K562 (cell line): ENCODE data around the gene ACAT2. TPM values are rescaled to one million over a fixed set of nuclear protein-coding genes. Genes with fewer than 3 reads are reported as not detected.
"Not testable (repeated sequence)": the region's sequence is repeated elsewhere in the genome, so short reads cannot be mapped to it uniquely, and the experiment has no call there.

ENCODE experiments used
- ATAC-seq: fragments of 200-7000 bp; cut with Tn5 transposase; 3 replicates; pipeline ENCODE4 v1.9.1; 2020; ENCODE audit warnings: moderate library complexity
- BruUV-seq: library from RNA; stranded (reverse); fragments of 400-500 nt; replicated peaks from 2 replicates; lab custom pipeline; 2021; lab: Mats Ljungman, UMichigan
- CTCF ChIA-PET: fragments of 300-600 bp; formaldehyde crosslinking; extraction: SDS; loops from one replicate; lab custom pipeline; 2021; ENCODE audit warnings: low intra/inter-chr PET ratio; lab: Yijun Ruan, JAX
- POLR2A ChIA-PET: fragments of 300-600, 350-650 bp; sonication (Branson Sonifier 250); formaldehyde crosslinking; extraction: SDS; loops from one replicate; lab custom pipeline; 2021; ENCODE audit warnings: antibody characterized with exemption, inconsistent platforms; lab: Yijun Ruan, JAX
- DNase-seq, 4 experiments: peaks; one replicate each; pipeline versions ENCODE4 v3.0.0 to v3.0.0-alpha.2; 2011 to 2018; ENCODE audit warnings: low spot score in 3 of 4, mixed read lengths in 3 of 4; ENCODE audit errors: extremely low read depth in 1 of 4
- FAIRE-seq: peaks from 2 replicates; lab custom pipeline; 2011; peaks lifted over from hg19 to GRCh38; lab: Jason Lieb, UNC
- H2AFZ ChIP-seq: 2 replicates; pipeline ENCODE4 v1.6.0; 2011; ENCODE audit warnings: low read depth, low read length, control low read depth, inconsistent platforms
- H3K27ac ChIP-seq: fragments of 200-600 bp; 3 replicates; pipeline ENCODE4 v1.8.0; 2011; ENCODE audit warnings: low read depth, mild to moderate bottlenecking, control low read depth, inconsistent platforms, low read length, moderate library complexity, mixed read lengths; ENCODE audit errors: extremely low read depth
- H3K27me3 ChIP-seq, 2 experiments: fragments of 300-600 bp in 1 of 2; 2 replicates in 1 of 2; 3 replicates in 1 of 2; pipeline versions ENCODE4 v1.6.0 to v1.8.0; 2011; ENCODE audit warnings: inconsistent platforms in 2 of 2, low read length in 2 of 2, mild to moderate bottlenecking in 1 of 2, mixed read lengths in 1 of 2, moderate library complexity in 1 of 2; ENCODE audit not compliant: control insufficient read depth in 2 of 2, insufficient read depth in 2 of 2
- H3K36me3 ChIP-seq: fragments of 300-600 bp; 3 replicates; pipeline ENCODE4 v1.8.0; 2011; ENCODE audit warnings: mild to moderate bottlenecking, low read length, inconsistent platforms; ENCODE audit not compliant: control insufficient read depth, insufficient read depth
- H3K4me1 ChIP-seq, 2 experiments: fragments of 200-600 bp in 1 of 2; replicated peaks in 1 of 2; 2 replicates in 1 of 2; 3 replicates in 1 of 2; pipeline versions ENCODE4 v1.5.1 to v1.8.0; 2011; ENCODE audit warnings: inconsistent platforms in 2 of 2, low read length in 2 of 2, mild to moderate bottlenecking in 1 of 2, mixed read lengths in 1 of 2, moderate library complexity in 1 of 2; ENCODE audit not compliant: control insufficient read depth in 2 of 2, insufficient read depth in 2 of 2
- H3K4me2 ChIP-seq: 2 replicates; pipeline ENCODE4 v1.6.1; 2011; ENCODE audit warnings: low read length, control low read depth, inconsistent platforms, mixed read lengths; ENCODE audit not compliant: insufficient read depth
- H3K4me3 ChIP-seq: fragments of 200-600 bp; sonication (generic), shearing (Covaris generic); 2 replicates; pipeline ENCODE4 v1.5.1; 2016; ENCODE audit warnings: control low read depth, inconsistent platforms
- H3K79me2 ChIP-seq: fragments of 200-600 bp; 3 replicates; pipeline ENCODE4 v1.8.0; 2011; ENCODE audit warnings: low read length, inconsistent platforms; ENCODE audit not compliant: control insufficient read depth, insufficient read depth
- H3K9ac ChIP-seq, 2 experiments: 2 replicates each; pipeline versions ENCODE4 v1.6.0 to v1.6.1; 2011; ENCODE audit warnings: low read depth in 2 of 2, low read length in 2 of 2, control low read depth in 1 of 2, inconsistent platforms in 1 of 2, mild to moderate bottlenecking in 1 of 2, mixed read lengths in 1 of 2; ENCODE audit not compliant: insufficient read depth in 1 of 2
- H3K9me1 ChIP-seq: one replicate; pipeline ENCODE4 v1.6.0; 2011; ENCODE audit warnings: inconsistent platforms, mild to moderate bottlenecking, low read length, moderate library complexity; ENCODE audit not compliant: control insufficient read depth, insufficient read depth
- H3K9me3 ChIP-seq: replicated peaks from 2 replicates; pipeline ENCODE4 v1.5.1; 2011; ENCODE audit warnings: low read depth, low read length, inconsistent platforms; ENCODE audit not compliant: control insufficient read depth, insufficient read depth
- H4K20me1 ChIP-seq: replicated peaks from 2 replicates; pipeline ENCODE4 v1.6.1; 2011; ENCODE audit warnings: low read length, inconsistent platforms, mixed read lengths; ENCODE audit not compliant: control insufficient read depth, insufficient read depth
- CREB3L1 ChIP-seq: fragments of 450-650 bp; IDR thresholded peaks from 2 replicates; pipeline ENCODE4 v1.6.1; 2014; ENCODE audit warnings: low read depth, mild to moderate bottlenecking, moderate library complexity, borderline replicate concordance
- CREB5 ChIP-seq: fragments of 250-450 bp; sonication (Bioruptor Pico); IDR thresholded peaks from 2 replicates; pipeline ENCODE4 v1.5.0; 2020; ENCODE audit warnings: mild to moderate bottlenecking
- KDM1A ChIP-seq, 2 experiments: fragments of 450-650 bp; IDR thresholded peaks; 2 replicates each; pipeline ENCODE4 v1.6.1; 2016; ENCODE audit warnings: mild to moderate bottlenecking in 2 of 2
- MYC ChIP-seq, 2 experiments: fragments of 250-450 bp in 1 of 2; sonication (Bioruptor Pico) in 1 of 2; IDR thresholded peaks; 2 replicates each; pipeline versions ENCODE4 v1.5.1 to v1.6.1; 2012 to 2021; ENCODE audit warnings: low read depth in 2 of 2, borderline replicate concordance in 1 of 2, improper control_type of control experiment in 1 of 2, low read length in 1 of 2, mild to moderate bottlenecking in 1 of 2, moderate library complexity in 1 of 2
- NCOA4 ChIP-seq: fragments of 450-650 bp; IDR thresholded peaks from 2 replicates; pipeline ENCODE4 v1.6.1; 2018; ENCODE audit warnings: mild to moderate bottlenecking; ENCODE audit not compliant: partially characterized antibody
- TEAD1 ChIP-seq, 2 experiments: fragments of 450-650 bp in 1 of 2; sonication (generic) in 1 of 2; formaldehyde crosslinking; IDR thresholded peaks; 2 replicates each; pipeline versions ENCODE4 v1.4.0 to v1.8.0; 2020 to 2022; ENCODE audit warnings: mild to moderate bottlenecking in 2 of 2, missing genetic modification reagents in 1 of 2
- ZNF121 ChIP-seq: sonication (generic); formaldehyde crosslinking; conservative IDR thresholded peaks from 2 replicates; pipeline ENCODE4 v1.8.0; 2022; ENCODE audit warnings: missing genetic modification reagents
- ZNF282 ChIP-seq: sonication (generic); formaldehyde crosslinking; IDR thresholded peaks from 2 replicates; pipeline ENCODE4 v1.8.1; 2023; ENCODE audit warnings: missing genetic modification reagents
- ZNF699 ChIP-seq: fragments of 250-450 bp; sonication (Bioruptor Pico); IDR thresholded peaks from 2 replicates; pipeline ENCODE4 v1.8.0; 2021; ENCODE audit warnings: mild to moderate bottlenecking, moderate library complexity; ENCODE audit not compliant: insufficient replicate concordance
- ZNF764 ChIP-seq: fragments of 250-450 bp; sonication (Bioruptor Pico); IDR thresholded peaks from 2 replicates; pipeline ENCODE4 v1.4.0; 2020; ENCODE audit warnings: low read depth, mild to moderate bottlenecking, moderate library complexity
- WGBS: fragments of 100-300 bp; shearing (Covaris generic); methylation state at CpG from one replicate; pipeline ENCODE4 v1.1.6; 2016; ENCODE audit warnings: low coverage, mixed read lengths; ENCODE audit not compliant: insufficient coverage; ENCODE audit errors: missing lambda C conversion rate; 5-methylcytosine and 5-hydroxymethylcytosine counted together
- in situ Hi-C: fragments of 300-500 bp; cut with MboI; formaldehyde crosslinking; loops from 4 replicates; pipeline ENCODE4 v1.15.0; 2018; ENCODE audit warnings: inconsistent platforms, mixed read lengths
- intact Hi-C: fragments of 100-400 bp; cut with micrococcal nuclease; formaldehyde crosslinking; loops from 2 replicates; pipeline ENCODE4 v1.14.2; 2022
- polyA plus RNA-seq, 8 experiments: library from polyadenylated mRNA; depleted of rRNA in 4 of 8; stranded (reverse) in 5 of 8; unstranded in 3 of 8; fragments of >200 nt; fragmentation: Nextera tagmentation in 2 of 8; fragmentation: Illumina TruSeq in 1 of 8; extraction: Ambion mirVana in 2 of 8; extraction: Trizol in 1 of 8; gene quantifications; 2 replicates each; pipeline versions ENCODE4 v1.2.1 to v1.2.3, GENCODE V29; 2011 to 2014; ENCODE audit warnings: inconsistent platforms in 1 of 8, missing spikeins in 1 of 8
- total RNA-seq, 7 experiments: library from RNA; depleted of rRNA in 6 of 7; stranded (reverse); fragments of >200 nt in 6 of 7; fragmentation: Illumina TruSeq in 2 of 7; extraction: Trizol in 2 of 7; gene quantifications; 2 replicates each; pipeline versions ENCODE4 v1.2.1 to v1.2.3, GENCODE V29; 2011 to 2021; ENCODE audit warnings: low replicate concordance in 1 of 7

ACAT2 gene
- total and polyA plus RNA-seq, 9 of the 15 experiments (the other 6 are each of a cell fraction or from before 2014, with no cell fraction given): 63.0 to 309 (median 144) TPM

- H3K9ac ChIP-seq, in situ Hi-C loops, H3K4me3 ChIP-seq, BruUV-seq, H3K9me3 ChIP-seq, H2AFZ ChIP-seq, CTCF ChIA-PET, DNase-seq, H3K27ac ChIP-seq, H3K27me3 ChIP-seq, FAIRE-seq, ATAC-seq, H3K4me1 ChIP-seq, H3K4me2 ChIP-seq, H3K9me1 ChIP-seq: not testable (repeated sequence)
- Histone ChIP-seq H3K36me3 (peaks cover 19% of the 10 kb centered on the region), H3K79me2 (peaks cover 78% of the 10 kb centered on the region), H4K20me1 (peaks cover 19% of the 10 kb centered on the region; the same call in 1 of the 2 replicates)
- POLR2A ChIA-PET: interaction anchor here (2.3 kb wide), 1 partner anchor 32 kb away, joined by 16 read pairs; the partner anchor contains the start of gene SOD2
- 0 out of 2 replicates have a peak, but pooled peaks have one; percentile 18 for TF ChIP-seq ZNF121
- 90% methylated on average over 3 of the region's 3 CpGs for WGBS
- intact Hi-C loops: loop anchor here (10.0 kb wide), 1 partner anchor 250 kb away; no protein-coding TSS in a partner anchor
Observed at GRCh38 chr6:159725208-159725607, 36.6 kb upstream of the ACAT2 start.

- ChIA-PET CTCF (no interaction called here), POLR2A (interaction anchor here (0.7 to 3.6 kb wide), 23 partner anchors 9 to 908 kb away, joined by 3 to 19 read pairs (median 4); partner anchors contain the start of genes ACAT2, EZR, MRPL18 and SOD2)
- intact Hi-C loops (loop anchor here (10.0 kb wide), 1 partner anchor 248 kb away; no protein-coding TSS in a partner anchor), in situ Hi-C loops (no loop called here)
- BruUV-seq: TSS peak; percentile 80
- peak overlapping the region; percentile 97 to 99 for H3K9ac ChIP-seq
- DNase-seq (peak in 1 of 4 experiments; percentile 27), ATAC-seq (peak; percentile 43), FAIRE-seq (peak; percentile 6)
- peaks cover 6 to 10% of the 10 kb centered on the region in 2 experiments; a peak in 4 of 5 replicates for H3K4me1 ChIP-seq
- H3K4me3 ChIP-seq: peak overlapping the region; percentile 88
- H3K27ac ChIP-seq: peak overlapping the region; percentile 98
- no peaks in the 10 kb centered on the region for H3K9me1 ChIP-seq
- peaks cover 5% of the 10 kb centered on the region; the same call in 1 of the 2 replicates for H3K9me3 ChIP-seq
- H3K4me2 ChIP-seq: peak overlapping the region; percentile 90
- peaks cover 19% of the 10 kb centered on the region; the same call in 1 of the 2 replicates for H4K20me1 ChIP-seq
- H3K36me3 ChIP-seq: peaks cover 29% of the 10 kb centered on the region
- H2AFZ ChIP-seq: peak overlapping the region; percentile 98
- H3K79me2 ChIP-seq: peaks cover 90% of the 10 kb centered on the region
- WGBS: 1% methylated on average over 30 of the region's 30 CpGs
- H3K27me3 ChIP-seq: no peaks in the 10 kb centered on the region
- TF ChIP-seq ZNF764 (CRISPR knock-in tag) (no peak; the same call in 1 of the 2 replicates), NCOA4 (no peak), ZNF699 (CRISPR knock-in tag) (no peak), TEAD1 (CRISPR knock-in tag; IDR thresholded peaks at IDR 0.05) (0 out of 4 replicates have a peak, but pooled peaks of 1 of the 2 experiments have one; percentile 68), KDM1A (IDR thresholded peaks at IDR 0.05) (peak; percentile 6 to 47; a peak in 1 of 4 replicates), MYC (IDR thresholded peaks at IDR 0.05; ENCODE audit: low read depth, low read length) (no peak), MYC (CRISPR knock-in tag; IDR thresholded peaks at IDR 0.05; ENCODE audit: borderline replicate concordance, low read depth) (no peak), ZNF282 (no peak), CREB5 (CRISPR knock-in tag) (peak; percentile 81; the same call in 1 of the 2 replicates), CREB3L1 (peak; percentile 94; the same call in 1 of the 2 replicates)
Observed at GRCh38 chr6:159726255-159726917, 35.5 kb upstream of the ACAT2 start.
